Mesothelial cell of epicardium (in vitro differentiated cells): ENCODE results near the gene EDN3. TPM values are rescaled to one million over a fixed set of nuclear protein-coding genes. Genes with fewer than 3 reads are reported as not detected.

Experiments used
- DNase-seq, 2 experiments: peaks; one replicate each; pipeline ENCODE4 v3.0.0; 2021; ENCODE audit warnings: low spot score in 2 of 2; ENCODE audit not compliant: unreplicated experiment in 2 of 2
- H3K27ac Mint-ChIP-seq: 2 replicates; pipeline ENCODE4 v1.8.0; 2021; ENCODE audit warnings: mixed read lengths
- H3K27me3 Mint-ChIP-seq: 2 replicates; pipeline ENCODE4 v1.8.0; 2021; ENCODE audit warnings: low read depth, mixed read lengths
- H3K36me3 Mint-ChIP-seq: 2 replicates; pipeline ENCODE4 v1.8.0; 2021; ENCODE audit warnings: mixed read lengths
- H3K4me1 Mint-ChIP-seq: 2 replicates; pipeline ENCODE4 v1.8.0; 2021; ENCODE audit warnings: mixed read lengths
- H3K4me3 Mint-ChIP-seq: 2 replicates; pipeline ENCODE4 v1.8.0; 2021; ENCODE audit warnings: mild to moderate bottlenecking, moderate library complexity, mixed read lengths
- H3K9me3 Mint-ChIP-seq: 2 replicates; pipeline ENCODE4 v1.8.0; 2021; ENCODE audit warnings: mixed read lengths
- total RNA-seq: library from RNA; stranded (reverse); gene quantifications from 3 replicates; pipeline ENCODE4 v1.2.1, GENCODE V29; 2021
- TF ChIP-seq, protein P1 (sequence below): fragments of 200-600 bp; sonication (generic); IDR thresholded peaks from one replicate; pipeline ENCODE4 v1.5.0; 2021; ENCODE audit warnings: antibody characterized with exemption; ENCODE audit not compliant: unreplicated experiment

EDN3 gene
- total RNA-seq, 1 donor from 2014 or later: 17.6 TPM

DNA sequence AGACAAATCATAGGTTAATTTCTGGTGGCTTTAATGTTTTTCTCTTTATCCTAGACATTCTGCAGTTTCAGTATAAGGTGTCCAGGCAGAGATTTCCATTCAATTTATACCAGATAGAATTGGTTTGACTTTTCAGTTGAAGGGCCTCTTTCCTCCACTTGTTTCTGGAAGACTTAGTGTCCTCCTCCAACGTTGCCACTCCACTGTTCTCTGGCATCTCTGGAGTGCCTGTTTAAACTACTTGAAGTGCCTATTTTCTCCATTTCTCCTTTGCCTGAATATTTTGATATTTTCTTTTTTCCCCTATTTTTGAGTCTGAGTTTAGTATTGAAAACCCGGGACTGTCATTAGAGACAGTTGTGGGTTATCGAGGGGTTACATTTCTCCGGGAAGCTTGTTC, 27.7 kb downstream of the EDN3 start:
- Mint-ChIP-seq H3K4me3 (no peak overlapping the region), H3K36me3 (no peaks in the 10 kb centered on the region)

DNA sequence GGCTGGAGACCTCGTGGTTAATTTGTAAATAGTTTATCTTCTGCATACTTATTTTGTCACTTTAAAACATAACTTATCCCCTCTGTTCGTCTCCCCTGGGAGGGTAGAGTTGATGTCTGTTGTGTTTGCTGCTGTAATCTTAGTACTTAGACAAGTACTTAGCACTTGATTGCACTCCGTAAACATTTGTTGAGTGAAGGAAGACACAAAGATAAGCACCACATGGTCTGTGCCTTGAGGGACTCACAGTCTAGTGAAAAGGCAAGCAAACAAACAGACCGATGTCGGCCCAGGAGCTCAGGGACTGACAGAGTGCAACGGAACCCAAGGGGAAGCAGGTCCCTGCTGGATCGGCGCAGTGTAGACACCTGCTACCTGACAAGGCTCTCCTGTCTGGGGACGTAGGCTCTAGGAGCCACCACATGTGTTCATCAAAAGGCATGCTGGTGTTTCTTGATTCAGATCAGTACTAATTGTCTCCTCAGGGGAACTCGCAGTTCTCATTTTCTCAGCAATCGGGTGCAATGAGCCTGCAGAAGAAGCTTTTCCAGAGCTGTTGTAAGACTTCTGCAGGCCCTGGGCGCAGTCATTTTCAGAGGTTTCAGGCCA, 31.4 kb downstream of the EDN3 start:
- DNase-seq: no peak
- H3K36me3 Mint-ChIP-seq: no peaks in the 10 kb centered on the region
- no peak overlapping the region for H3K27ac Mint-ChIP-seq

More for the DNA sequence above, 27.7 kb downstream of the EDN3 start:
- H3K4me1 Mint-ChIP-seq: peaks cover 5% of the 10 kb centered on the region
- H3K27ac Mint-ChIP-seq: no peak overlapping the region
- DNase-seq: no peak
- TF ChIP-seq, protein P1, sequence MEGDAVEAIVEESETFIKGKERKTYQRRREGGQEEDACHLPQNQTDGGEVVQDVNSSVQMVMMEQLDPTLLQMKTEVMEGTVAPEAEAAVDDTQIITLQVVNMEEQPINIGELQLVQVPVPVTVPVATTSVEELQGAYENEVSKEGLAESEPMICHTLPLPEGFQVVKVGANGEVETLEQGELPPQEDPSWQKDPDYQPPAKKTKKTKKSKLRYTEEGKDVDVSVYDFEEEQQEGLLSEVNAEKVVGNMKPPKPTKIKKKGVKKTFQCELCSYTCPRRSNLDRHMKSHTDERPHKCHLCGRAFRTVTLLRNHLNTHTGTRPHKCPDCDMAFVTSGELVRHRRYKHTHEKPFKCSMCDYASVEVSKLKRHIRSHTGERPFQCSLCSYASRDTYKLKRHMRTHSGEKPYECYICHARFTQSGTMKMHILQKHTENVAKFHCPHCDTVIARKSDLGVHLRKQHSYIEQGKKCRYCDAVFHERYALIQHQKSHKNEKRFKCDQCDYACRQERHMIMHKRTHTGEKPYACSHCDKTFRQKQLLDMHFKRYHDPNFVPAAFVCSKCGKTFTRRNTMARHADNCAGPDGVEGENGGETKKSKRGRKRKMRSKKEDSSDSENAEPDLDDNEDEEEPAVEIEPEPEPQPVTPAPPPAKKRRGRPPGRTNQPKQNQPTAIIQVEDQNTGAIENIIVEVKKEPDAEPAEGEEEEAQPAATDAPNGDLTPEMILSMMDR: no peak
- peaks cover 54% of the 10 kb centered on the region for H3K27me3 Mint-ChIP-seq
- H3K9me3 Mint-ChIP-seq: no peaks in the 10 kb centered on the region

DNA sequence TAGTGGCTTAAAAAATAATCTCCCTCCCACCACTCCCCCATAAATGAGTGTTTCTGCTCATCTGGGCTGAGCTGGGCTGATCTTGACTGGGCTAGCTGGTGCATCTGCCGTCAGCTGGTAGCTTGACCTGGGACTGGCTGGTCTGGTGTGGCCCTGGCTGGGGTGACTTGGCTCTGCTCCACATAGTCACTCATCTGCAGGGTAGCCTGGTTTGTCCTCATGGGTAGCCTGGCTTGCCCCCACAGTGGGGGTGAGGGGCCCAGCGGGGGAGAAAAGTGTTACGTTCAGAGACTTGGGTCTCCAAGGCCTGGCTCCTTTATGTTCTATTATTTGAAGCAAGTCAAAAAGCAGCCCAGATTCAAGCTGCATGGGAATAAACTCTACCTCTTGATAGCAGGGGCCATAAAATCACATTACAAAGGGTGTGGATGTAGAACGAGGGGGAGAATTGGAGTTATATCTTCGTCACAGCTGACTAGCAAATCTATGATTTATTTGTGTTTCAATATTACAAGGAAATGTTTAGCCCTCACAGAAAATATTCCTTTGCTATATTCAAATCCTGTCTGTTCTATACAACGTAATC, 32.9 kb downstream of the EDN3 start:
- Mint-ChIP-seq H3K4me1 (peaks cover 17% of the 10 kb centered on the region), H3K36me3 (no peaks in the 10 kb centered on the region), H3K4me3 (no peak overlapping the region), H3K9me3 (no peaks in the 10 kb centered on the region), H3K27ac (no peak overlapping the region), H3K27me3 (peaks cover 25% of the 10 kb centered on the region)
- no peak for DNase-seq
- TF ChIP-seq, protein P1: no peak

More for the DNA sequence above, 31.4 kb downstream of the EDN3 start:
- TF ChIP-seq, protein P1: no peak
- H3K27me3 Mint-ChIP-seq: peaks cover 36% of the 10 kb centered on the region
- H3K9me3 Mint-ChIP-seq: no peaks in the 10 kb centered on the region
- peaks cover 14% of the 10 kb centered on the region for H3K4me1 Mint-ChIP-seq
- no peak overlapping the region for H3K4me3 Mint-ChIP-seq

DNA sequence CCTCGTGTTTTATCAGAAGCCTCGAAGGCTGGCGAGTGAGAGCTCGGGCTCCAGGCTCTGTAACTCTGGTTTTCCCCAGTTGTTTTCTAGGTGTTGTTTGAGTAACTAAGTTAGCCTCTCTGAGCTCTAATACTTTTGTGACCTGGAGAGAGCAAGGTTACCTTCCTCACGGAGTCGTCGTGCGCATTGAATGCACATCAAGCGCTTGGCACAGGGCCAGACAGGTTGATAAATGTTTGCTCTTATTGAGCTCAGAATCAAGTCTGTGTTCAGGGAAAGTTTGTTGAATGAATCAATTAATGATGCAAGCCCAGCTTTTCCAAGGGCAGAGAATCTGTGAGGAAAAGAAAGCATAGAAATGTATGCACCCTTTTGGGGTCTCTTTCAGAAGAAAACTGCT, 33.5 kb downstream of the EDN3 start:
- Mint-ChIP-seq H3K36me3 (no peaks in the 10 kb centered on the region), H3K4me3 (no peak overlapping the region), H3K4me1 (peaks cover 17% of the 10 kb centered on the region), H3K9me3 (no peaks in the 10 kb centered on the region), H3K27ac (no peak overlapping the region), H3K27me3 (peaks cover 22% of the 10 kb centered on the region)
- no peak for DNase-seq
- TF ChIP-seq, protein P1: no peak

DNA sequence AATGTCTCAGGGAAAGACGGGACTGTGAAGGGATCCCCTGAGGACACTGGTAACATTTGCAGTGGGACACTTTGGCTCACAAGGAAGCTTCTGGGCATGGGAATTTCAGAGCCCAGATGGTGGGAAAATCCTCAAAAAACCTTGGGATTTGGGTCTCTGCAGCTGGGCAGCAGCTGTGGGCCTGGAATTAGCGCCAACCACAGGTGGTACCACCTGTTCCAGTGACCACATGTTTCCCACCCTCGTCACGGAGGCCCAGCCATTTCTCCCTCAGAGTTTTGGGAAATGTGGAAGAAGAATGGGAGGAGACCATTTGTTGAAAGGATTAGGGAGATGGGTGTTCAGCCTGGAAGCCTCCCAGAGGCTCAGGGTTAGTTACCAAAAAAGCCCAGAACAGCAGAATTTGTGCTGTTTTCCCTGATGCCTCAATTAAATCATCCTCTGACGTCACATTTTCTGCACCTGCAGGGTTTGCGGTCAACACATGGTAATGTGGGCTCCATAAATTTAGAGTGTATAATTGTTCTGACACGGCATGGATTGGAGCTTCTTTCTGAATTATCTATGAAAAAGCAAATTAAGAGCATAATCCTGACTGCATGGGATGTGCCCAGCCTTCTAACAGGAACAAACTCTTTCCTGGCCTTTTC, 34.4 kb downstream of the EDN3 start:
- DNase-seq: no peak
- Mint-ChIP-seq H3K4me1 (peaks cover 17% of the 10 kb centered on the region), H3K27ac (no peak overlapping the region), H3K36me3 (no peaks in the 10 kb centered on the region), H3K27me3 (peaks cover 19% of the 10 kb centered on the region), H3K9me3 (no peaks in the 10 kb centered on the region), H3K4me3 (no peak overlapping the region)
- TF ChIP-seq, protein P1: no peak
